T47D (cell line): ENCODE results near the gene DNAJC5G.
"Not testable (repeated sequence)": the region's sequence is repeated elsewhere in the genome, so short reads cannot be mapped to it uniquely, and the experiment has no call there.

ENCODE experiments used
- DNase-seq, 2 experiments: peaks; one replicate each; pipeline versions ENCODE4 v3.0.0 to v3.0.0-alpha.2; 2011 to 2012; ENCODE audit warnings: low read depth in 1 of 2, low spot score in 1 of 2
- JUND ChIP-seq: IDR thresholded peaks from 2 replicates; pipeline ENCODE4 v1.6.1; 2012; ENCODE audit warnings: low read depth
- in situ Hi-C: cut with HindIII; loops from 2 replicates; pipeline ENCODE4 v1.10.0; 2016; ENCODE audit warnings: low sequenced_read_pairs, low pct_unique_long_range_greater_than_20kb

DNAJC5G gene

GRCh38 chr2:27298391-27299080 is 23.3 kb downstream of the DNAJC5G start:
- TF ChIP-seq JUND, result no peak
- no peak for DNase-seq
- in situ Hi-C loops, result no loop called here

DNA sequence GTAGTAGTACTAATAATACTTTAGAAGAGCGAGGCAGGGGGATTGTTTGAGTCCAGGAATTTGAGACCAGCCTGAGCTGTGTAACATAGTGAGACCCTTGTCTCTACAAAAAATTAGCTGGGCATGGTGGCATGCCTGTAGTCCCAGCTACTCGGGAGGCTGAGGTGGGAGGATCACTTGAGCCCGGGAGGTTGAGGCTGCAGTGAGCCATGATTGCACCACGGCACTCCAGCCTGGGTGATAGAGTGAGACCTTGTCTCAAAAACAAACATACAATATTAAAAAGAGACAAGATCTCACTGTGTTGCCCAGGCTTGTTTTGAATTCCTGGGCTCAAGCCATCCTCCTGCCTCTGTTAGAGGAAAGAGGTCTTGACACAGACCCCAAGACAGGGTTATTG is 25.4 kb downstream of the DNAJC5G start:
- DNase-seq, in situ Hi-C loops: not testable (repeated sequence)

GRCh38 chr2:27303093-27304025 is 28.1 kb downstream of the DNAJC5G start:
- in situ Hi-C loops, result no loop called here
- no peak for TF ChIP-seq JUND
- DNase-seq, result peak; percentile 70 to 73

- in situ Hi-C loops, result no loop called here
- DNase-seq, result no peak
- TF ChIP-seq JUND, result no peak
Measured at GRCh38 chr2:27304488-27305240, 29.4 kb downstream of the DNAJC5G start.

- in situ Hi-C loops, result no loop called here
- no peak for TF ChIP-seq JUND
- no peak for DNase-seq
Measured at GRCh38 chr2:27305516-27305915, 30.3 kb downstream of the DNAJC5G start.

- DNase-seq, result no peak
- TF ChIP-seq JUND, result no peak
- in situ Hi-C loops, result no loop called here
Measured at GRCh38 chr2:27306136-27306535, 30.9 kb downstream of the DNAJC5G start.

- no peak for DNase-seq
- in situ Hi-C loops, result no loop called here
- no peak for TF ChIP-seq JUND
Measured at GRCh38 chr2:27306573-27307286, 31.5 kb downstream of the DNAJC5G start.

GRCh38 chr2:27307287-27307544 is 32.0 kb downstream of the DNAJC5G start:
- in situ Hi-C loops, result no loop called here
- no peak for TF ChIP-seq JUND
- DNase-seq, result no peak

DNA sequence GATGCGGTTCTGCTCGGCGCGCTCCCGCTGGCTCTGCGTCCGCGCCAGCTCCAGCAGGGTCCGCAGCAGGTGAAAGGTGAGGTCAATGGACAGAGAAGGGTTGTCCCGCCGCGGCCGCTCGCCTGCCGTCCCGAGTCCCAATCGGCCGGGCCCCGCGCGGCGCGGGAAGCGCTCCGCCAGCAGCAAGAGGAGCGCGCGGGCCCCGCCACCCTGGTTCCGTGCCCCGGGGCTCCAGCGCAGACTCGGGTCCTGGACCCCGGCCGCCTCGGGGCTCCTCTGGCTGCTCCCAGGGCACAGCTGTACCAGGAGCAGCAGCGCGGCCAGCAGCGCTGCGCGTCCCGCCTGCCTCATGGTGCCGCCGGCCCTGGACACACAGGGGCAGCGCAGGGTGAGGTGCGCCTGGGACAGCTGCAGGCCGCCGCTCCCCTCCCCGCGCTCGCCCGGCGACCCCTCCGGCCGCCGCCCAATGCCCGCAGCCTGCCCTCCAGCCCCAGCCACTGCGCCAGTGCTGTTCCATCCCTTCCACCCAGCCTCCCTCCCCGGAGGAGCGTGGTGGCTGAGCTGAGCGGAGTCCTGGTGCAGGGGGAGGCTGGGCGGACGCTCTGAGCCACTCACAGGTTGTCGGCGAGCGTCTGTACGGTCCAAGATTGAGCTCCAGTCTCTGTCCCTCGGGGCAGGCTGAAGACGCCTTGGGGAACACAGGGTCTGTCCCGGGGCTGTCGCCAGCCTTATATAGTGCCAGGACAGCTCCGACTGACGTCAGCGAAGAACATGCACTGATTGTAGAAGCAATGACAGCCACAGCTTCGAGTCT is 32.5 kb downstream of the DNAJC5G start:
- in situ Hi-C loops, result no loop called here
- no peak for TF ChIP-seq JUND
- no peak for DNase-seq

DNA sequence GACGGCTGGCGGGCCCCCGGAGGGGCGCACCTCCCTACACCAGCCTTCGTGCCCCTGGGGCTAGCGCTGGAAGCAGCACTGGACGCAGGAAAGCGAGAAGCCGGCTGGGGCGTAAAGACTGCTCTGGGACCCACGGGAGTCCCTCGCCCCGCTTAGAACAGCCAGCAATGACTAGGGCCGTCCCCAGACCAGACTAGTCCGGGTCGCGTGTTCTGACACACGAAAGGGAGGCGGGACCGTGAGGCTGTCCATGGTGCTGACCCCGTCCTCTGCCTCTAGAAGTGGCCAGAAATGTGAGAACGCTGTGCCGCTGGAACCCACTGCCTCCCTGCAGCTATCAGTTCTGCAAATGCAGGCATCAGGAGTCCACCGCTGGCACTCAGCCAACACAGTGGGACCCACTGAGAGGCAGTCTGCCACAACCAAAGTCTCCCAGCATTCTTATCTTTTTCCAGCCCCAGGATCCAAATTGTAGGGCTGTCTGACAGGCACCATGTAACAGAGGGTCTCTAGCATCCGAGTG is 33.2 kb downstream of the DNAJC5G start, which contains the start of gene UCN:
UCN (minus strand) TSS at position 87 of the 523 bp plus-strand sequence. CDS start 550 bp downstream, outside the sequence.
- TF ChIP-seq JUND, result no peak
- DNase-seq, result no peak
- in situ Hi-C loops, result no loop called here

GRCh38 chr2:27309651-27310050 is 34.4 kb downstream of the DNAJC5G start:
- no peak for DNase-seq
- no peak for TF ChIP-seq JUND

More at GRCh38 chr2:27309651-27310050, 34.4 kb downstream of the DNAJC5G start:
- in situ Hi-C loops, result no loop called here
